Activated CD8-positive, alpha-beta memory T cell treated with anti-CD3 and anti-CD28 coated beads, Interleukin-2, amount 50 U/mL, for 24 hours (primary cell): ENCODE results near the gene CDC34.
A peak's percentile ranks its signal among the peaks of the same experiment; 100 is the strongest.

Source experiments
- DNase-seq: peaks from one replicate; pipeline ENCODE4 v3.0.0-alpha.2; 2020; ENCODE audit errors: extremely low read depth

The CDC34 gene

DNA sequence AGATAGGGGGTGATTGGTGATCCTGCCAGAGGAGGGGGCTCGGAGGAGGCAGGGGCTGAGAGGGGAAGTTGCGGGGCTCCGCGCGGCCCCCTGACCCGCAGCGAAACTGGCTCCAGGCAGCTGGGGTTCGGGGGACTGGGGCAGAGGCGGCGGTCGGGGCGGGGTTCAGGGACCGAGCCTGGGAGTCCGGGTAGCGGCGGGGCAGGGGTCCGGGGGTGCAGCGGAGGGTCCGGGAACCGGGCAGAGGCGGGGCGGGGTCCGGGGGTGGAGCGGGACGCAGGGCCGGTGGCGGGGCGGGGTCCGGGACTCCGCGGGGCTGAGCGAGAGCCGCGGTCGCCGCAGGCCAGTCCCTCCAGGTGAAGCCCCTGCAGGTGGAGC lies 34.1 kb upstream of the CDC34 start:
- no peak for DNase-seq

DNA sequence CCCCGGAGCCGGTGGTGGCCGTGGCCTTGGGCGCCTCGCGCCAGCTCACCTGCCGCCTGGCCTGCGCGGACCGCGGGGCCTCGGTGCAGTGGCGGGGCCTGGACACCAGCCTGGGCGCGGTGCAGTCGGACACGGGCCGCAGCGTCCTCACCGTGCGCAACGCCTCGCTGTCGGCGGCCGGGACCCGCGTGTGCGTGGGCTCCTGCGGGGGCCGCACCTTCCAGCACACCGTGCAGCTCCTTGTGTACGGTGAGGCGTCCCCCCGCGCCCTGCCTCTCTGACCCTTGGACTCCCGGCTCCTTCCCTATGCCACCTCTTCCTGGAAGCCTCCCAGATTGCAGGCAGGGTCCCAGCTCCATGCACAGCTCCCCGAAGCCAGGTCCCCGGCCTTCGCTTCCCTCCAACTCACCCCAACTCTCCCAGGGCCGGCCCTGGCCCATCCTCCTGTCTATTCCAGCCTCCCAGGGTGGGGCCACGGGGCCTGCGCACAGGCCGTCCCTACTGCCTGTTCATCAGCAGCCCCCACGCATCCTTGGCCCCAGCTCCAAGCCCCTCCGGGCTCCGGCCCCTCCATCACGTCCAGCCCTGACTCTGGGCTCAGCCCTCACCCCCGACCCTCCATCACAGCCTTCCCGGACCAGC lies 33.6 kb upstream of the CDC34 start:
- DNase-seq, result no peak

DNA sequence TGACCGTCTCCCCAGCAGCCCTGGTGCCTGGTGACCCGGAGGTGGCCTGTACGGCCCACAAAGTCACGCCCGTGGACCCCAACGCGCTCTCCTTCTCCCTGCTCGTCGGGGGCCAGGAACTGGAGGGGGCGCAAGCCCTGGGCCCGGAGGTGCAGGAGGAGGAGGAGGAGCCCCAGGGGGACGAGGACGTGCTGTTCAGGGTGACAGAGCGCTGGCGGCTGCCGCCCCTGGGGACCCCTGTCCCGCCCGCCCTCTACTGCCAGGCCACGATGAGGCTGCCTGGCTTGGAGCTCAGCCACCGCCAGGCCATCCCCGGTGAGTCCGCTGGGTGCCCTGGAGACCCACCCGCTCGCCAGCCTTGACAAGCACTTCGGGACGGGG lies 33.1 kb upstream of the CDC34 start:
- no peak for DNase-seq

DNA sequence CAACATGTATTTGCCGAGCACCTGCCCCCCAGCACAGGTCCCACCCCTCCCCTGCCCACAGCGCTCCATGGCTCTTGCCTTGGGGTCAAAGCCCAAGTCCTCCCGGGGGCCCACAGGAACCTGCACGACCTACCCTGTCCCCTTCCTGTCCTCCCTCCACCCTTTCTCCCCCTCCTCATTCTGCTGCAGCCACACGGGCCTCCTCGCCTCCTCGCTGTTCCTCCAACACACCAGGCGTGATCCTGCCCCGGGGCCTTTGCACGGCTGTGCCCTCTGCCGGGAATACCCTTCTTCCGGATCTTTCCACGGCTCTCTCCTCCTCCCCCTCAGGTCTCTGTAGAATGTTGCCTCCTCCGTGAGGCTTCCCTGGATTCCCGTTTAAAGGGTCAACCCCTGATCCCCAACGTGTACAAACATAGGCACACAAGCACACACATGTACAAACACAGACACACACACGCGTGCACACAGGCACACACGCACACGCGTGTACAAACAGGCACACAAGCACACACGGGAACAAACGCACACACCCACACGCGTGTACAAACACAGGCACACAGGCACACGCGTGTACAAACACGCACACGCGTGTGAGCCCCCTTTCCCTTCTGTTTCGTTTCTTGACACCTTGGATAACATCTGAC lies 32.5 kb upstream of the CDC34 start:
- no peak for DNase-seq

DNA sequence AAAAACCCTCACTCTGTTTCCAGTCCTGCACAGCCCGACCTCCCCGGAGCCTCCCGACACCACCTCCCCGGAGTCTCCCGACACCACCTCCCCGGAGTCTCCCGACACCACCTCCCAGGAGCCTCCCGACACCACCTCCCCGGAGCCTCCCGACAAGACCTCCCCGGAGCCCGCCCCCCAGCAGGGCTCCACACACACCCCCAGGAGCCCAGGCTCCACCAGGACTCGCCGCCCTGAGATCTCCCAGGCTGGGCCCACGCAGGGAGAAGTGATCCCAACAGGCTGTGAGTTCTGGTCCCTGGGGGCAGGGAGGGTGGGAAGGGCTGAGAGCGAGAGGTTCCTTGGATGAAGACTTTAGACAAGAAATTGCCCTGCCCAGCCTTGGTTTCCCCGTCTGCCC lies 29.9 kb upstream of the CDC34 start:
- no peak for DNase-seq

DNA sequence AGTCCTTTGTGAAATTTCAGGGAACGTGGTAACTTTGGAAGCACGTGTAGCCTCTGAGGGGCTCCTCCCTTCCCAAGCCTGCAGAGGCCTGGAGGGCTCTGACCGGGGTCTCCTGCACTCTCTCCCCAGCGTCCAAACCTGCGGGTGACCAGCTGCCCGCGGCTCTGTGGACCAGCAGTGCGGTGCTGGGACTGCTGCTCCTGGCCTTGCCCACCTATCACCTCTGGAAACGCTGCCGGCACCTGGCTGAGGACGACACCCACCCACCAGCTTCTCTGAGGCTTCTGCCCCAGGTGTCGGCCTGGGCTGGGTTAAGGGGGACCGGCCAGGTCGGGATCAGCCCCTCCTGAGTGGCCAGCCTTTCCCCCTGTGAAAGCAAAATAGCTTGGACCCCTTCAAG lies 26.9 kb upstream of the CDC34 start:
- no peak for DNase-seq

DNA sequence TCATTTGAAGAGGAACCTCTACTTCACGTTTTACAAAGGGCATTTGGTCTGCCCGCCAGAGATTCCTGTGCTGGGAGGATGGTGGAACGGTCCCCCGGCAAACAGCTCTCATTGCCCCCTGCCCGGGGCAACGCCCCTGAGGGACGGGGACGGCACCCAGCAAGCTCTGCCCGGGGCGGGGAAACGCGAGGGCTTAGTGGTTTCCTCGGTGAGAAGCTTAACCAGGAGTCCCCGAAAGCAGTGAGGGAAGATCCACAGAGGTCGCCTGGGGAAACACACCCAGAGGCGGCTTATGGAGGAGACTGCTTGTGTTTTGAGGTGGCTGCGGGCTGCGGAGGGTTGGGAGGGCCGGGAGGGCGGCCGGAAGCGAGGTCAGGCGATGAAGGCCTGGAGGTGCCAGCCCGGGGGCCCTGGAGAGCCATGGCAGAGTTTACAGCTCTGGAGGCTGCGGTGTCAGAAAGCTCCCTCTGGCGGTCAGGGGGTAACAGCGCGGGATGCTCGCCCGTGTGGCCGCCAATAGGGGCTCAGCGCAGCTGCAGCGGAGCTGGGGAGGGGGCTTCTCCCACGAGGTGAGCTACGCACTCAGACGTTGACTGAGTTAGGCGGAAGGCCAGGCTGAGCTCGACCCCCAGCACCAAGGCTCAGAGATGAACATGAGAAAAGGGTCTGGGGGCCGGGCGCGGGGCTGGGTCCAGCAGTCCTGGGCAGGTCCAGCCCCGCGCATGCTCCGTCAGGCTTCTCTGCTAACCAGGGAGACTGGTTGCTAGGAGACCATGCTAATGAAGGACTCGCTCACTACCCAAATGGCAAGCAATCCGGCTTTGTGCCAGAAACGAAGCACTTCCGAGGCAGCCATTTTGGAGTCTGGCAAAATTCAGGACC lies 24.9 kb upstream of the CDC34 start:
- DNase-seq, result peak; percentile 90

DNA sequence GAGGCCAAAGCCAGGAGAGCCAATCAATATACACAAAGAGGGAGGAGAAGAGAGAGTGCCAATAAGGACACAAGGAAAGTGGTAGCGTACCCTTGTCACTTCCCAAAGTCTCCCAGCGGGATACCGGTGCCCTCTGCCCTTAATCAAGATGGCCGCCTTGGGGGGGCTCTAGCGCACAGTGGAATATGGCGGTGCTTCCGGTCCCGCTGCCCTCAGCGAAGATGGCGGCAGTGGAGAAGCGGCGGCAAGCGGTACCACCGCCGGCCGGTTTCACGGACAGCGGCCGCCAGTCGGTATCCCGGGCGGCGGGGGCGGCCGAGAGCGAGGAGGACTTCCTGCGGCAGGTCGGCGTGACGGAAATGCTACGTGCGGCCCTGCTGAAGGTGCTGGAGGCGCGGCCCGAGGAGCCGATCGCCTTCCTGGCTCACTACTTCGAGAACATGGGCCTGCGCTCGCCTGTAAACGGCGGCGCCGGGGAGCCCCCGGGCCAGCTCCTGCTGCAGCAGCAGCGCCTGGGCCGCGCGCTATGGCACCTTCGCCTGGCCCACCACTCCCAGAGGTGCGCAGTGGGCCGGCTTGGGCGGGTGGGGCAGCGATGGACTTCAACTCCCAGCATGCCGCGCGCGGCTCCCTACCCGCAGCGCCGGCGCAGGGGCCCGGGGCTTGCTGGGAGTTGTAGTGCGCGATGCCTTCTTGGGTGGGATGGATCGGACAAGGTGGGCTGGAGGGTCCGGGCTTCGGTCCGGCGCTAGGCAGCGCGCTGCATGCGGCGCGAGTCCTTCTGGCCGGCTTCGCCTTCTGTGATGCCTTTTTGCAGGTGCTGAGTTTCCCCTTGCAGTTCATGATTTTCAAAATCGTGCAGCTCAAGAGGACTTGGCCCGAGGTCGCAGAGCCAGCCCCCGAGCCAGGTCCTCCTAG lies 24.0 kb upstream of the CDC34 start, which contains the start of gene TPGS1:
Gene TPGS1, plus strand, starts transcription at position 212 of the 918 bp plus-strand sequence. Its CDS starts 10 bp downstream, at position 222.
- DNase-seq, result peak; percentile 72

DNA sequence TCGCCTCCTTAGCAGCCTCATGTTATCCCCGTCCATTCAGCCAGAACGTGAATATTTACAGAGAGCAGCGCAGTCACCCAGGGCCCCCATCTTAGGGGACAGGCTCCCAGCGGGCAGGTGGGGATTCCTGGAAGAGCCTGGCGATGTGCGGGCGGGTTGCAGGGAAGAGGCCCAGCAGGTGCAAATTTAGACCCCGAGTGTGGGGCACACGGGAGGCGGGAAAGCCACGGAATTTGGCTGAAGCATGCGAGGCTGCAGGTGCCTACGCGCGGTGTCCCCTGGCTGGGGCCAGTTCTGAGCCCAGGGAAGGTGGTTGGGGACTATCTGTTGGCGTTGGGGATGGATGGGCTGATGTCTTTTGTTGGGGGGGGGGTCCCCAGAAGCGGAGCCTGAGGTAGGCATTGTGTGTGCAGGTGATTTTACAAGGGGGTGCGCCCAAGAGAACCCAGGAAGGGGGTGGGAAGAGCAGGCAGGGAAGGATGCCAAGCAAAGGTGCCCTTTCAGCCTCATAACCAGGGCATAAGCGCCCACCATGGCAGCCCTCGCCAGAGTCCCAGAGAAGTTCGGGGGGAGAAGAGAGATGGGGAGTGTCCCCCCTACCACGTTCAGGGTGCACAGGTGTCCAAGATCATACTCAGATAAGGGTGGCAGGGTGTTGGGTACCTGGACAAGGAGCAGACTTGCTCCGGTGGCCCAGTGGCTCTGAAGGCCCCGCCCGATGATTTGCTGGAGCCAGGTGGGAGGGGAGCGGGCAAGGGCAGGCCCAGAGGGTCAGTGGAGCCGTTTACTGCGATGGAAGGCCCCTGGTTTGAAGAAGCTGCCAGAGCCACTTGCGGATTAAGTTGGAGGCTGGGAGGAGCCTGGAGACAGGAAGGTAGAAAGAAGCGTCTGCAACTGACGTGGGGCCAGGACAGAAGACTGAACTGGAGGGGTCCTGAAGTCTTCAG lies 23.1 kb upstream of the CDC34 start:
- no peak for DNase-seq

DNA sequence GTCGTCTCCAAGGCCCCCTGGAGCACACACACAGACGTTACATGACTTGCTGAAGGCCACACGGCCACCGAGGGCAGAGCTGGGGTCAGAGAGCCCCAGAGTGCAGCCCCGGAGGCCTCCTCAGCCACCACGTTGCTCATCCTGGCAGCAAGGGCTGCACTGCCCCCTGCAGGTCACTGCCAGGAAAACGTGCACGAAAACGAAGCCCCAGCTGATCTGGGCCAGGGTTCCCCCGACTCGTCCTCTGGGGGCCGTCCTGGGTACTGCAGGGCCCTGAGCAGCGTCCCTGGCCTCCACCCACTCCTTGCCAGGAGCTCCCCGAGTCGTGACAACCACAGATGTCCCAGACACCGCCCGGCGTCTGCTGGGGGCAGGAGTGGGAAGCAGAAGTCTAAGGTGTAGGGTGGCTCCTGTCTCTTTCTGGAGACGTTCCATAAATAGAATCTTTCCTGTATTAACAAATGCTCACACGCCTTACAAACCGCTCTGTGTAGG lies 20.9 kb upstream of the CDC34 start:
- DNase-seq, result peak; percentile 83

DNA sequence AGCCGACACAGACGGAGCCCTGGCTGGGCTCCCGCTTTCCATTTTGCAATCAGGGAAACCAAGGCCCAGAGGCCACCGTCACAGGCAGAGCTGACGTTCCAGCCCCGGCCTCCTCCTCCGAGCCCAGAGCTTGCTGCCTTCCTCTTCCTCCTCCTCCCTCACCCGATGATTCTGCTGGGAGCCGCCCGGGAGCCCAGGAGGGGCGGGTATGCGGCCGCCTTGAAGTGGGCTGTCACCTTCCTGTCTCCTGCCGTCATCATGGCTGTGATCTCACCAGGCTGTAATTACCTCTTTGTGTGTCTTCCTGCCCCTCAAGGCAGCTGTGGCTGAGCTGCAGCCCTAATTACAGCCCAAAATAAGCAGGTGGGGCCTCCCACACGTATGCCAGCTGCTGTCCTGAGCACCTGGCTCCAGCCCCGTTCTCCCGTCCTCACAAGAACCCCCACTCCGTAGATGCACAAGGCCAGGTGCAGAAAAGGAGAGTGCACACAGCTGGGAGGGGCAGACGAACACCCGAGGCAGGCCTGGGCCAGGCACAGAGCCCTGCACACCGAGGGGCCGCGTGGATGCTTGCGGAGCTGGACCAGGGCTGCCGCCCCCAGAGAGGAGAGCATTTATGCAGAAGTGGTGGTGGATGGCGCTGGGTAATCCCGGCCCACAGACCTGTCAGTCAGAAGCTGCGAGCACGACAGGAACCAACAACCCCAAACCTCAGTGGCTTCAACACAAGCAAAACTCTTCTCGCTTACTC lies 20.3 kb upstream of the CDC34 start:
- peak; percentile 52 for DNase-seq

DNA sequence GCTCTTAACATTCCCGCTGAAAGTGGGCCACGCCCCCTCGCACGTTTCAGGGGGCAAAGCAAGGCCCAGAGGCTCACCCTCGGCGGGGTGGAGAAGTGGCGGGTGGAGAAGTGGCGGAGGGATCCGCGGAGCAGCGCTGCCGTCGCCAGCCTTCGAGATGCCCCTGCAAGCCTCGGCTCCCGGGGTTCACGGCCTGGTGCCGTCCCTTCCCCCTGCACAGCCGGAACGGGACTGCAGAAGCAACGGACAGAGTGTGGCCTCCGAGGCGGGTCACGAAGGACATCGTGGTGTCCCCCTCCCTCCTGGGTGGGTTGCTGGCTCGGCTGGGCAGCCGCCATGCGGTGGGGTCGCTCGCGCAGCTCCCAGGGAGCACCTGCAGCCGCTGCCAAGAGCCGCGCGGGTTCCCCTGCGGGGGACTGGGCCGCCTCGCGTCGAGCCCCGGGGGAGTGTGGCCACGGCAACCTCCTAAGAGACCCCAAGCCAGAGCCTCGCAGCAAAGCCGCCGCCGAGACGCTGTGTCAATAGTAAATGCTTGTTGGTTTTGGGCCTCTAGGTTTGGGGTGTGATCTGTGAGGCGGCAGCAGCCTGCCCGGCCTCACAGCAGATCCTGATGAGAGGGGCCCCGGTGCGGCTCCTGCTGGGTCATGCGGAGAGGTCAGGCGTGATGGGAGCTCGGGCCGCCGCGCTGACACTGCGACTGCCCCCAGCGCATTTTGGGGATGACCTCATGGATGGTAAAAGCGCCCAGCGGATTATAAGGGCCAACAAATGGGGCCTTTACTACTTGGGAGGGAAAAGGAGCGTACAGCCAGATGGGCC lies 18.8 kb upstream of the CDC34 start:
- no peak for DNase-seq

DNA sequence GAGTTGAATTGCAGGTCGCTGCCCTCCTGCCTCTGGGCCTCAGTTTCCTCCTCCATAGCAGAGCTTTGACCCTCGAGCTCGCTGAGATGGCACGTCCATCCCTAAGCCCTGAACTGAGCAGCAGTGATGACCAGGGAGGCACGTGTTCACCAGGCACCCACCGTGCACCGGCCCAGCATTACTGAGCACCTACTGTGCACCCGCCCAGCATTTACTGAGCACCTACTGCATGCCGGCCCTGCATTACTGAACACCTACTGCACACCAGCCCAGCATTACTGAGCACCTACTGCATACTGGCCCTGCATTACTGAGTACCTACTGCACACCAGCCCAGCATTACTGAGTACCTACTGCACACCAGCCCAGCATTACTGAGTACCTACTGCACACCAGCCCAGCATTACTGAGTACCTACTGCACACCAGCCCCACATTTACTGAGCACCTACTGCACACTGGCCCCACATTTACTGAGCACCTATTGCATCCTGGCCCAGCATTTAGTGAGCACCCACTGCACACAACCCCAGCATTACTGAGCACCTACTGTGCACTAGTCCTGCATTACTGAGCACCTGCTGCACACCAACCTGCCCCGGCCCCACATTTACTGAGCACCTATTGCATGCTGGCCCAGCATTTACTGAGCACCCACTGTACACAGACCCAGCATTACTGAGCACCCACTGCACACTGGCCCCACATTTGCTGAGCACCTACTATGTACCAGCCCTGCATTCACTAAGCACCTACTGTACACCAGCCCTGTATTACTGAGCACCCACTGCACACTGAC lies 18.0 kb upstream of the CDC34 start:
- no peak for DNase-seq

DNA sequence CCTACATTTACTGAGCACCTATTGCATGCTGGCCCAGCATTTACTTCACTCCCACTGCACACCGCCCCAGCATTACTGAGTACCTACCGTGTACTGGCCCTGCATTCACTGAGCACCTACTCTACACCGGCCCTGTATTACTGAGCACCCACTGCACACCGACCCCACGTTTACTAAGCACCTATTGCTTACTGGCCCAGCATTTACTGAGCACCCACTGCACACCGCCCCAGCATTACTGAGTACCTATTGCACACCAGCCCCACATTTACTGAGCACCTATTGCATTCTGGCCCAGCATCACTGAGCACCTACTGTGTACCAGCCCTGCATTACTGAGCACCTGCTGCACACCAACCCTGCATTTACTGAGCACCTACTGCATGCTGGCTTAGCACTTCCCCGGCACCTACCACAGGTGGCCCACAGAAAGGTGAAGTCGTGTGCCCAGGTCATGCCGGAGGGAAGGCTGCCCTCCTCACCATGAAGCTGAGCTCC lies 17.3 kb upstream of the CDC34 start:
- no peak for DNase-seq

DNA sequence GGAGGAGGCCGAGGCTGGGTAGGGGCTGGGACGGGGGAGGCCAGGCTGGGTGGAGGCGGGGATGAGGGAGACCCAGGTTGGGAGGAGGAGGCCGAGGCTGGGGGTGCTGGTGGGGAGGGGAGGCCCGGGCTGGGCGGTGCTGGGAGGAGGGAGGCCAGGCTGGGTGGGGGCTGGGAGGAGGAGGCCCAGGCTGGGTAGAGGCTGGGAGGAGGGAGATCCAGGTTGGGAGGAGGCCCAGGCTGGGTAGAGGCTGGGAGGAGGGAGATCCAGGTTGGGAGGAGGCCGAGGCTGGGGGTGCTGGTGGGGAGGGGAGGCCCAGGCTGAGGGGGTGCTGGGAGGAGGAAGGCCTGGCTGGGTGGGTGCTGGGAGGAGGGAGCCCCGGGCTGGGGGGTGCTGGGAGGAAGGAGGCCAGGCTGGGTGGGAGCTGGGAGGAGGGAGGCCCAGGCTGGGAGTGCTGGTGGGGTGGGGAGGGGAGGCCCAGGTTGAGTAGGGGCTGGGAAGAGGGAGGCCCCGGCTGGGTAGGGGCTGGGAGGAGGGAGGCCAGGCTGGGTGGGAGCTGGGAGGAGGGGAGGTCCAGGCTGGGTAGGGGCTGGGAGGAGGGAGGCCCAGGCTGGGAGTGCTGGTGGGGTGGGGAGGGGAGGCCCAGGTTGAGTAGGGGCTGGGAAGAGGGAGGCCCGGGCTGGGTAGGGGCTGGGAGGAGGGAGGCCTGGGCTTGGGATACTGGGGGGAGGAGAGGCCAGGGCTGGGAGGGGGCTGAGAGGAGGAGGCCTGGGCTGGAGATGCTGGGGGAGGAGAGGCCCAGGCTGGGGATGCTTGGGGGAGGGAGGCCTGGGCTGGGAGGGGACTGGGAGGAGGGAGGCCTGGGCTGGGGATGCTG lies 13.6 kb upstream of the CDC34 start:
- no peak for DNase-seq

DNA sequence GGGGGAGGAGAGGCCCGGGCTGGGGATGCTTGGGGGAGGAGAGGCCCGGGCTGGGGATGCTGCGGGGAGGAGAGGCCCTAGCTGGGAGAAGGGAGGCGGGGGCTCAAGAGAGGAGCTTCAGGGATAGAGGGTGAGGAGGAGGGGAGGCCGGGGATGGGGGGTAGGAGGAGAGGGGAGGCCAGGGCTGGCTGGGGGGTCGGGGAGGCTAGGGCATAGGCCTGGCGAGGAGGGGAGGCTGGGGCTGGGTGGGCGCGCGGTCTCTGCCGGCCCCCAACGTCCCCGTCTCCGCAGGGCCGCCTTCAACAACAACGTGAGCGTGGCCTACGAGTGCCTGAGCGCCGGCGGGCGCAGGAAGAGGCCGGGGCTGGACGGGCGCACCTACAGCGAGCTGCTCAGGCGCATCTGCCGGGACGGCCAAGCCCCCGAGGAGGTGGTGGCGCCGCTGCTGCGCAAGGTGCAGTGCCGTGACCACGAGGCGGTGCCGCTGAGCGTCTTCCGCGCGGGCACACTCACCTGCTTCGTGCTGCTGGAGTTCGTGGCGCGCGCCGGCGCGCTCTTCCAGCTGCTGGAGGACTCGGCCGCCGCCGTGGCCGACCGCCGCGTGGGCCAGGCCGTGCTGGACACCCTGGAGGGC lies 12.8 kb upstream of the CDC34 start:
- no peak for DNase-seq
